HG02610 (cell line): ENCODE measurements around the gene ADCY9.

ENCODE experiments used
- ATAC-seq: cut with Tn5 transposase; IDR thresholded peaks from one replicate; pipeline ENCODE4 v1.9.1; 2021; ENCODE audit warnings: mild to moderate bottlenecking, moderate library complexity; ENCODE audit not compliant: unreplicated experiment

The ADCY9 gene

DNA sequence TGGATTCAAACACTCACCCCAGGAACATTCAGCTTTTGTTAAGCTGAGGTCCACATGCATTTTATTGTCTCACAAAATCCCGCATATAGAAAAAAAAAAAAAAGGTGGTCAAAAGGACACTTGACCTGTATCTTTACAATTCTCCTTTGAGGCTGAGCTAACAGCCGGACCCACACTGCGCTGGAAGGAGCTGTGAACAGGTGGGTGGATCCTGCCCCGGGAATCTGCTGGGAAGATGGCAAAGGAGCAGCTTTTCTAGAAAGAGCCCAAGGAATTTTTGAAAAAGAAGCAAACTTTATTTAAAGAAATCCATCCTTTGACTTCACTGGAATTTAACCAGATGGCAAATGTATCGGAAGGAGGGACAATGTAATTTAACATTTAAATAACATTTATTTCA lies 108.1 kb downstream of the ADCY9 start:
- no peak for ATAC-seq

- no peak for ATAC-seq
Observed at GRCh38 chr16:4006397-4006999, 109.7 kb downstream of the ADCY9 start.

DNA sequence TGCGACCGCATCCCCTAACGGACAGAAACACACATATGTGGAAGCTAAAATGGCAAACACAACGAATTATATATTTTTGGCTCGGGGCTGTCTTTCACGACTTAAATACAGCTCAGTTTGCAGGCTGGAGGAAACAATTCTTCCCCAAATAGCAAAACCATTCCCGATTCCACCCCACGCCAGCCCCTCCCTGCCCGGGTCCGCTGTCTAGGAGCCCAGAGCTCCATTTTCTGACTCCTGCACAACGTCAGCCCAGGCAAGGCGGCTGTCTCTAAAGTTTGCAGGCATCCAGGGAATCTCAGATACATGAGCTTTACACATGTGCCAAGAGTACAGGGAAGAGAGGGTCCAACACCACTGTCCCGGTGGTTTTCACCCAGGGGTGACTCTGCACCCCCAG lies 110.5 kb downstream of the ADCY9 start:
- ATAC-seq: no peak

- ATAC-seq: no peak
Observed at GRCh38 chr16:4005281-4005680, 111.0 kb downstream of the ADCY9 start.

DNA sequence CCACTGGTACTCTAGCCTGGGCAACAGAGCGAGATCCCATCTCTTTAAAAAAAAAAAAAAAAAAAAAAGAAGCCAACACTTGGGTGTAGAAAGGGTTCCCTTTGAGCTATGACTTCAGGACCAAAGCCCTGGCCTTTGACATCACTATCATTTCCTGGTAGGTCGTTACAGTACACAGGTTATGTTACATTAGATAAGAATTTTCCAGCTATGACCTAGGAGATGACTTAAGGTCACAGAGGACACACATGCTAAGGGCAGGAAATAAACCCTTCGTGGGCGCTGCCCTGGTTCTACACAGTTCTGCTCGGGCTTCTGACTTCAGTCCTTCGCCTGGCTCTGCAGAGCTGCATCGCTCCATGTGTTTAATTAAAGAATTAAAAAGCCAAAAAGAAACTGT lies 112.0 kb downstream of the ADCY9 start:
- ATAC-seq: no peak

- ATAC-seq: no peak
Observed at GRCh38 chr16:4003576-4003975, 112.7 kb downstream of the ADCY9 start.

GRCh38 chr16:4003166-4003565 lies 113.1 kb downstream of the ADCY9 start:
- ATAC-seq: no peak

DNA sequence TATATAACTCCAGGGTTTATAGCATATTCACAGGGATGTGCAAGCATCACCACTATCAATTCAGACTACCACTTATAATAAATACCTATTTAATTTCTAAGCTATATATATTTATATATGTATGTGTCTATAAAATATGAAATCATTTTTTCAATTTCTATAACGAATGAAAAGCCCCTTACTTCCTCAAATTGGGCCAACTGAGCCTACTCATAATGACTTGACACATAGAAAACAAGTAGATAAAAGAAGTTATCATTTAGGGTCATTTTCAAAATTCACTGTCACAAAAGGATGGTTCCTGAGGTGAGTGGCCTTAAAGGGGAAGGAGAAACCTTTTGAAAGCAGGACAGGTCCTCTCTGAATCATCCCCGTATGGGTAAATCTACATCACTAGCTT lies 114.1 kb downstream of the ADCY9 start:
- ATAC-seq: no peak

- no peak for ATAC-seq
Observed at GRCh38 chr16:3999479-4000325, 116.5 kb downstream of the ADCY9 start.

GRCh38 chr16:3998793-3999478 lies 117.3 kb downstream of the ADCY9 start:
- ATAC-seq: no peak

DNA sequence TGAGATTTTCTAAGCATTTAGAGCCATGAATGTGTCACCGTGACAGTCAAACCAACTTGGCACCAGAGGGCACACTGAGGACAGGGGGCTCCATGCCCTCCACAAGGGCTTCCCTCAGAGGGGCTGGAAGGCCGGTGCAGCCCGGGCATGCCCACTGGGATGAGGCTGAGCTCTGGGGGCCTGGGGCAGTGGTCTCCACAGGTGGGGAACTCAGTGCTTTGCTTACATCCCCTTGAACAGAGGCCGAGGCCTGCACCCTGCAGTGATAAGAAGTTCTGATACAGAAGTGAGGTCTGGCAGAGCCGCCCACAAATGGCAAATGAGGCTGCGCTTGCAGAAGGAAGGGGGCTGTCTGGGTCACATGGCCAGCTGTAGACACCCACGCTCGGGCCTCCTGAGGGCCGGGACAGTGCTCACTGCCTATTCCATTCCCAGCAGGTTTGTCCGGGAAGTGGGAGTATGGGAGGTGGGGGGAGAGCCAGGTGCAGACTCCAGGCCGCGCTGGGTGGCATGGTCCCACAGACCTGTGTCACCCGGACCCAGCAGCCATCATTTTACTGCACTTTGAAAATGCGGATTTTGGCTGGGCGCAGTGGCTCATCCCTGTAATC lies 118.9 kb downstream of the ADCY9 start:
- no peak for ATAC-seq

DNA sequence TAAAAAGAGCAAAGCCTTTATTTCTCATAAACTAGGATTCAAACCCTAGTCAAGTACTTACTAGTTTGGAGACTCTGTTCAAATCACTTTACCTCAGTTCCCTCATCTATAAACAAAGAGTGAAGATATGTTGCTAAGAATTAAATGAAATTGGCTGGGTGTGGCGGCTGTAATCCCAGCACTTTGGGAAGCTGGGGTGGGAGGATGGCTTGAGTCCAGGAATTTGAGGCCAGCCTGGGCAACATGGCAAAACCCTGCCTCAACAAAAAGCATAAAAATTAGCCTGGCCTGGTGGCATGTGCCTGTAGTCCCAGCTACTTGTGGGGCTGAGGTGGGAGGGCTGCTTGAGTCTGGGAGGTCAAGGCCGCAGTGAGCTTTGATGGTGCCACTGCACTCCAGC lies 121.2 kb downstream of the ADCY9 start:
- ATAC-seq: no peak

DNA sequence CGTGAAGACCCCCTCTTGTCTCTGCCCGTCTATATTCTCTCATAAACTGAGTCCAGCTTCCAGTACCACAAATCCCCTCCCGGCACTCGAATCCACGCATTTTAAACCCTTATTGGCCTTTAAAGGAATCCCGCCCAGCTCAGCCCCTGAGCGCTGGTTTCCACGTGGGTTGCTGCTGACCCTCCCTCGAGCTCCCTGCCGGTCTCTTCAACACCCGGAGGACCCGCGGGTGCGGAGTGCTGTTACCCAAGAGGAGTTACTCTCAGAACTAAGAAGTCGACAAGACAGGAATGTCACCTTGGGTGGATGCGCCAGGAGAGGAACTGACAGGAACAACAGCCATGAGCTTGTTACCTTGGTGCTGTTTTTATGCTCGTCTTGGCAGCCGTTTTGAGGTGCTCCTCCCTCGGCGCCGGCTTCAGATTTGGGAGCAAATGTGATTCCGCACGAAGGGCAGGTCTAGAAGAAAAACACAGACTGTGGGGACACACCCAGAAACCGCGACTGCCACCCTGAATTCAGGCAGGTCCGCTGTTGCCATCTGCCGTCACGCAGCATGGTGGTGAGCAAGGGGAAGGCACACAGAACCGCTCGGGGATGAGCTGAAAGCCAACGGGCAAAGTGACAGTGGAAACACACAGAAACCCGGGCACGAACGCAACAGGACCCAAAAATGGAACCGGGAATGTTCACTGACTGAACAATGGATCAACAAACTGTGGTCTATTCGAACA lies 123.0 kb downstream of the ADCY9 start:
- ATAC-seq: no peak

DNA sequence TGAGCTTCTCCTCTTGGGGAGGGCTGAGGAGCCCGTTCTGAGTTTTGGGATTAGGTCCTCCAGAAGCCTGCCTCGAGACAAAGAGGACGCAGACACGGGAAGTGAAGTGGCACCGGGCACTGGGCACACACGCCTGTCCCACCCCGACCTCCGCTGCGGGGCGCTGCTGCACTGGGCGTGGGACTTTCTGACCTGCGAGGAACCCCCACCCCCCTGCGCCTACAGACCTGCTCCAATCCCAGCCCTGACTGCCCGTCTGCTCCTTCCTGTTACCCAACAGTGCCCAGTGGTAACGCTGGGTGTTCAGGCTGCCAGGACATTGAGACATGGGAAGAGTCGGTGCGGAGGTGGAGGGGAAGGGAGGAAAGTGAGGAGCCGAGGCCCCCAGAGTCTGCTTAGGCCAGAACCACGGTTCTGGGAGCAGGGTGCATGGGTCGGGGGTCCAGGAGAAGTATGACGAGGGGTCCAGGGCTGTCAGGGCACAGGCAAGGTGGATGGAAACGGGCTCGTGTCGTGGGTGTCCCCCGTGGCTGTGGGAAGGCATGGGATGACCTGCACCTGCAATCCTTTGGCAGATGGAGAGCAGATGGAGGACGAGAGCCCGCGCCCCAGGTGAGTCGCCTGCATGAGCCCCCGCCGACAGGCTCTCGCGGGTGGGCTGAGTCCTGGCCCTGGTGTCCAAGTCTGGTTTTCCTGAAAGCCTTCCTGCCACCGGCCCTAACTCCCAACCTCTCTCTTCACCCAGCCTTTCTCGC lies 123.8 kb downstream of the ADCY9 start:
- ATAC-seq: no peak

DNA sequence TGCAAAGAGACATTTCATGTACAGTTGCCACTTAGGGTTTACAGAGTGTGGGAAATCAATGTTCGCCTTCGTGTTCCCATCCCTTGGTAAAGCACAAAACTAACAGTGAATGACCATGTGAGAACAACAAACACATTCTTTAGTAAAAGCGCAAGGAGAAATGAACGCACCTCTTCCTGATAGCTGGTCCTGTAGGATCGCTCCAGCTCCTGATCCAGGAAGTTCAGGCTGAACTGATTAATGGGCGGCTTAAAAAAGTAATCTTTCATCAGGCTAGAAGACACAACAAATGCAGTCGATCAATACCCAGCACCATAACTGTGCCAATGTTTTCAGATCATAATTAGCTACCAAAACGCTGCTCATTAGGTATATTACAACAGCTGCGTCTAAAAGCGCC lies 127.4 kb downstream of the ADCY9 start:
- ATAC-seq: no peak

DNA sequence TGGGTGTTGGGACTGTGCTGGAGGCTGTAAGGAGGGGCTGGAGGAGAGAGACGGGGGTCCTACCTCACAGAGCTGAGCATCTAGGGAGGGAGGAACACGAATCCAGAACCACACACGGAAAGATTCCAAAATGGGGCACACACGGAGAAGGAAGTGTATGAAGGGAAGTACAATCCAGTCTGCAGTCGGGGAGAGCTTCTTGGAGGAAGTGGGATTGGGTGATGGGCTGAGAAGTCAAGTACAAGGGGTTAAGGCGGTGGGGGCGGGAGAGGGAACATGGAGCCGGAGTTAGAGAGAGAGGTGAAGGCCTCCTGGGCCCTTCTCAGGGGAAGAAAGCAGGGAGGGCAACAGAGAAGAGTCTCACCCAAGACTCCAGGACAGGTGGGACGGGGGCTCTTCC lies 128.2 kb downstream of the ADCY9 start:
- ATAC-seq: no peak

- ATAC-seq: no peak
Observed at GRCh38 chr16:3987231-3987630, 129.0 kb downstream of the ADCY9 start.

DNA sequence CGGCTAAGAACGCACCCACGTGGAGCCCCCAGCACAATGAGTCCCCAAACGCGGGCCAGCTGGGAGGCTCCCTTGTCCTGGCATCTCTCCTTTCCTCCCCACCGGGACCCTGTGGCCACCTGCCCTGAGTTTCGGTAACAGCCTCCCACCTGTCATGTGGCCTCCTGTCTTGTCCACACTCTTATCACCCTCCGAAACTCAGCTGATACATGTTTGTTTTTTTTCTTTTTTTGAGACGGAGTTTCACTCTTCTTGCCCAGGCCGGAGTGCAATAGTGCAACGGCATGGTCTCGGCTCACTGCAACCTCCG lies 130.1 kb downstream of the ADCY9 start:
- ATAC-seq: no peak

DNA sequence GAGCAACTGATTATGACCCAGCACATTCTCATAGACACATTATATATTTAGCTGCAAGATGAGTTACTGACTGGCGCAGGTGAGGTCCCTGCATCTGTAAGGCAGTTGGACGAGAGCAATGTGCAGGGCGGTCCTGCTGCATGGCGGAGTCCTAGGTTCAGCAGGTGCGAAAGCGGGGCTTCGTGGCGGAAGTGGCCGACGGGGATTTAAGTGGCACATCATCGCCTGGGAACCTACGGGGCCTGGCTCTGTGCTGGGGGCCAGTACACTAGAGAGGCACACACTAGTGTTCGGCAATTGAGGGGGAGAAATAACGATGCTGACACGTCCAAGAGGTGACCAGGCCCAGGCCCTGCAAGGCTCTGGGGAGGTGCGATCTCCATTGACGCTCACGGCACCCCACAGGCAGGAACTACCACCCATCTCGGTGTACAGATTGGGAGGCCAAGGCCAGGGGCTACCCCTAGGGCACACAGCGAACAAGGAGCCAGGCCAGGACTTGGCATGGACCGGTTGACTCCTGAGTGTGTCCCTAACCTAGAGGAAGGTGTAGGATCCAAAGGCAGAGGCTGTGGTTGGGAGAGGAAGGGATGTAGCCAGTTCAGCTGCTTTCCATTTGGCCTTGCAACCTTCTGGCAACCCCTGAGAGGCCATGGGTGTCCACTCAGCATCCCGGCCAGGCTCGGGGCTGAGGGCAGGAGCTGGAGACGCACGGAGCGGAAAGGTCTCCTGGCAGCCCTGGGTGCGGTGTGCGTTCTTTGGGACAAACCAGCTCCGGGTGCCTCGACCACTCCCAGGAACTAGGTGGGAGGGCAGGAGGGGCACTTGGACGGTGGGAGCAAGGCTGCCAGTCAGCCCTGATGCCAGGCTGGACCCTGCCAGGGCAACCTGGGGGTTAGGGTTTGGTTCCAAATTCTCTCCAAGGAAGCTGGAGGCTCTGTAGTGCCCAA lies 131.9 kb downstream of the ADCY9 start:
- ATAC-seq: no peak
